ENCODE results near the gene H2BW2.
"Not testable (repeated sequence)": the region's sequence is repeated elsewhere in the genome, so short reads cannot be mapped to it uniquely, and the experiment has no call there.

The H2BW2 gene

GRCh38 chrX:104041003-104041402, 1.2 kb downstream of the H2BW2 start:
- no peak overlapping the region for H3K4me3 ChIP-seq (ENCODE audit: low read depth, low read length)
- no peak for TF ChIP-seq CTCF (conservative IDR thresholded peaks at IDR 0.05; ENCODE audit: low read depth, low read length)
- DNase-seq (ENCODE audit: low read depth), result no peak

- no peak for TF ChIP-seq CTCF (conservative IDR thresholded peaks at IDR 0.05; ENCODE audit: low read depth, low read length)
- DNase-seq (ENCODE audit: low read depth), result no peak
- no peak overlapping the region for H3K4me3 ChIP-seq (ENCODE audit: low read depth, low read length)
These were observed 5.9 kb downstream of the H2BW2 start for GRCh38 chrX:104045642-104046041.

- TF ChIP-seq CTCF (conservative IDR thresholded peaks at IDR 0.05; ENCODE audit: low read depth, low read length), result no peak
- DNase-seq (ENCODE audit: low read depth), result no peak
- H3K4me3 ChIP-seq (ENCODE audit: low read depth, low read length), result no peak overlapping the region
These were observed 7.4 kb downstream of the H2BW2 start for GRCh38 chrX:104047171-104047570.

- not testable (repeated sequence) for H3K4me3 ChIP-seq (ENCODE audit: low read depth, low read length); DNase-seq (ENCODE audit: low read depth)
These were observed 15.2 kb downstream of the H2BW2 start for GRCh38 chrX:104054956-104055355.

- DNase-seq (ENCODE audit: low read depth); H3K4me3 ChIP-seq (ENCODE audit: low read depth, low read length): not testable (repeated sequence)
These were observed 22.9 kb downstream of the H2BW2 start for GRCh38 chrX:104062636-104063035.

GRCh38 chrX:104075778-104076445, 36.2 kb downstream of the H2BW2 start, which contains the start of gene TMSB15C:
Gene TMSB15C (minus strand): TSS chrX:104076236.
- not testable (repeated sequence) for H3K4me3 ChIP-seq (ENCODE audit: low read depth, low read length); DNase-seq (ENCODE audit: low read depth)

GRCh38 chrX:104077854-104078253, 38.1 kb downstream of the H2BW2 start:
- not testable (repeated sequence) for DNase-seq (ENCODE audit: low read depth); H3K4me3 ChIP-seq (ENCODE audit: low read depth, low read length)

- H3K4me3 ChIP-seq (ENCODE audit: low read depth, low read length), result no peak overlapping the region
- no peak for DNase-seq (ENCODE audit: low read depth)
These were observed 44.3 kb downstream of the H2BW2 start for GRCh38 chrX:104084063-104084462.

More at GRCh38 chrX:104084063-104084462, 44.3 kb downstream of the H2BW2 start:
- TF ChIP-seq CTCF (conservative IDR thresholded peaks at IDR 0.05; ENCODE audit: low read depth, low read length), result no peak
